ENCODE data around the gene PTK6. TPM values are rescaled to one million over a fixed set of nuclear protein-coding genes. Genes with fewer than 3 reads are reported as not detected.
A peak's percentile ranks its signal among the peaks of the same experiment; 100 is the strongest.

The PTK6 gene
- total and polyA plus RNA-seq, 2 of the 13 experiments (the other 11 are each of a cell fraction or from before 2014, with no cell fraction given), result 0.08 TPM; not detected in 1

DNA sequence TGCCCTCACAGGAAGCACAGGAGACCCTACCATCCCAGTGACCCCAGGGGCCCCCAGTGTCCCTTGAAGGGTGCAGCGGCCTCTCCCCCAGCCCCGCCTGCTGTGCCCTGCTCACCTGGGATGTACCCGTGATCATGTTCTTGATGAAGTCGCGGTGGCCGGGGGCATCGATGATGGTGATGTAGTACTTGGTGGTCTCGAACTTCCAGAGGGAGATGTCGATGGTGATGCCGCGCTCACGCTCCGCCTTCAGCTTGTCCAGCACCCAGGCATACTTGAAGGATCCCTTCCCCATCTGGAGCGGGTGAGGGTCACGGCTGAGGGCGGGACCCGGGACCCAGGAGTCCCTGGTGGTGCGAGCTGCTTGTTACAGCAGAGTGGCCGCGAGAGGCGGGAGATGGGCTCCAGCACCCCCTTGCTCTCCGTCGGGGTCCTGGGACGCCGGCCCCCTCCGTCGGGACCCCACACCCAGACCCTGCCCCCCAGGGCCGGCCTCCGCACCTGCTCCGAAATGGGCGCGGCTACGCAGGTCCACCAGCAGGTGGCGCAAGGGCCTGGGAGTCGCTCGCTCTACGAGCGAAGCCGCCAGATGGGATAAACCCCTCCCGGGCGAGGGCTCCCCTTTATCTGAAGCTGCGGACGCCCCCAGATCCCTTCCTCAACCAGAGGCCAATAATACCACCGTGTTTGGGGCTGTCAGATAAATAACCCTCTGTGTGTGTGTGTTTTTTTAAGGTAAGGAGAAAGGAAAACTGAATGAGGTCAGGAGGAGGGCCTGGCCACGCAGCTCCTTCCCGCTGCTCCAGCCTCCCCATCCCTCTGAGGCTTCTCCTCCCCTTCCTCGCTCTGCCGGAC is 41.2 kb downstream of the PTK6 start (continued):
- TF ChIP-seq KAT2B (IDR thresholded peaks at IDR 0.05; ENCODE audit: borderline replicate concordance, low read depth, low read length) (no peak), ZNF33B (CRISPR knock-in tag; IDR thresholded peaks at IDR 0.05) (no peak), ZNF567 (CRISPR knock-in tag; IDR thresholded peaks at IDR 0.05; ENCODE audit: borderline replicate concordance) (no peak), DPF2 (CRISPR knock-in tag; IDR thresholded peaks at IDR 0.05; ENCODE audit: borderline replicate concordance, low read depth) (no peak), SYNCRIP (IDR thresholded peaks at IDR 0.05; ENCODE audit: insufficient read depth, low read depth, low read length) (no peak), FLYWCH1 (CRISPR knock-in tag; IDR thresholded peaks at IDR 0.05) (no peak), REL (CRISPR knock-in tag; conservative IDR thresholded peaks at IDR 0.05) (no peak), ZNF431 (CRISPR knock-in tag; IDR thresholded peaks at IDR 0.05; ENCODE audit: borderline replicate concordance, low read depth) (no peak), BCL6 (CRISPR knock-in tag; IDR thresholded peaks at IDR 0.05) (no peak; the same call in 1 of the 2 replicates), CREM (IDR thresholded peaks at IDR 0.05) (no peak), CREM (CRISPR knock-in tag; IDR thresholded peaks at IDR 0.05) (no peak)
- TF ChIP-seq, protein P1, sequence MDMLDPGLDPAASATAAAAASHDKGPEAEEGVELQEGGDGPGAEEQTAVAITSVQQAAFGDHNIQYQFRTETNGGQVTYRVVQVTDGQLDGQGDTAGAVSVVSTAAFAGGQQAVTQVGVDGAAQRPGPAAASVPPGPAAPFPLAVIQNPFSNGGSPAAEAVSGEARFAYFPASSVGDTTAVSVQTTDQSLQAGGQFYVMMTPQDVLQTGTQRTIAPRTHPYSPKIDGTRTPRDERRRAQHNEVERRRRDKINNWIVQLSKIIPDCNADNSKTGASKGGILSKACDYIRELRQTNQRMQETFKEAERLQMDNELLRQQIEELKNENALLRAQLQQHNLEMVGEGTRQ (IDR thresholded peaks at IDR 0.05; ENCODE audit: low read depth, low read length), result no peak
- TF ChIP-seq, protein P1 (CRISPR knock-in tag; IDR thresholded peaks at IDR 0.05; ENCODE audit: borderline replicate concordance), result no peak
- TF ChIP-seq, protein P2, sequence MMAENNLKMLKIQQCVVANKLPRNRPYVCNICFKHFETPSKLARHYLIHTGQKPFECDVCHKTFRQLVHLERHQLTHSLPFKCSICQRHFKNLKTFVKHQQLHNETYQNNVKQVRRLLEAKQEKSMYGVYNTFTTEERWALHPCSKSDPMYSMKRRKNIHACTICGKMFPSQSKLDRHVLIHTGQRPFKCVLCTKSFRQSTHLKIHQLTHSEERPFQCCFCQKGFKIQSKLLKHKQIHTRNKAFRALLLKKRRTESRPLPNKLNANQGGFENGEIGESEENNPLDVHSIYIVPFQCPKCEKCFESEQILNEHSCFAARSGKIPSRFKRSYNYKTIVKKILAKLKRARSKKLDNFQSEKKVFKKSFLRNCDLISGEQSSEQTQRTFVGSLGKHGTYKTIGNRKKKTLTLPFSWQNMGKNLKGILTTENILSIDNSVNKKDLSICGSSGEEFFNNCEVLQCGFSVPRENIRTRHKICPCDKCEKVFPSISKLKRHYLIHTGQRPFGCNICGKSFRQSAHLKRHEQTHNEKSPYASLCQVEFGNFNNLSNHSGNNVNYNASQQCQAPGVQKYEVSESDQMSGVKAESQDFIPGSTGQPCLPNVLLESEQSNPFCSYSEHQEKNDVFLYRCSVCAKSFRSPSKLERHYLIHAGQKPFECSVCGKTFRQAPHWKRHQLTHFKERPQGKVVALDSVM (CRISPR knock-in tag; IDR thresholded peaks at IDR 0.05), result 0 out of 2 replicates have a peak, but pooled peaks have one; percentile 20
- TF ChIP-seq, protein P3, sequence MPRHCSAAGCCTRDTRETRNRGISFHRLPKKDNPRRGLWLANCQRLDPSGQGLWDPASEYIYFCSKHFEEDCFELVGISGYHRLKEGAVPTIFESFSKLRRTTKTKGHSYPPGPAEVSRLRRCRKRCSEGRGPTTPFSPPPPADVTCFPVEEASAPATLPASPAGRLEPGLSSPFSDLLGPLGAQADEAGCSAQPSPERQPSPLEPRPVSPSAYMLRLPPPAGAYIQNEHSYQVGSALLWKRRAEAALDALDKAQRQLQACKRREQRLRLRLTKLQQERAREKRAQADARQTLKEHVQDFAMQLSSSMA (CRISPR knock-in tag; IDR thresholded peaks at IDR 0.05), result 0 out of 2 replicates have a peak, but pooled peaks have one; percentile 49
- TF ChIP-seq, protein P4, sequence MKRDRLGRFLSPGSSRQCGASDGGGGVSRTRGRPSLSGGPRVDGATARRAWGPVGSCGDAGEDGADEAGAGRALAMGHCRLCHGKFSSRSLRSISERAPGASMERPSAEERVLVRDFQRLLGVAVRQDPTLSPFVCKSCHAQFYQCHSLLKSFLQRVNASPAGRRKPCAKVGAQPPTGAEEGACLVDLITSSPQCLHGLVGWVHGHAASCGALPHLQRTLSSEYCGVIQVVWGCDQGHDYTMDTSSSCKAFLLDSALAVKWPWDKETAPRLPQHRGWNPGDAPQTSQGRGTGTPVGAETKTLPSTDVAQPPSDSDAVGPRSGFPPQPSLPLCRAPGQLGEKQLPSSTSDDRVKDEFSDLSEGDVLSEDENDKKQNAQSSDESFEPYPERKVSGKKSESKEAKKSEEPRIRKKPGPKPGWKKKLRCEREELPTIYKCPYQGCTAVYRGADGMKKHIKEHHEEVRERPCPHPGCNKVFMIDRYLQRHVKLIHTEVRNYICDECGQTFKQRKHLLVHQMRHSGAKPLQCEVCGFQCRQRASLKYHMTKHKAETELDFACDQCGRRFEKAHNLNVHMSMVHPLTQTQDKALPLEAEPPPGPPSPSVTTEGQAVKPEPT (CRISPR knock-in tag; IDR thresholded peaks at IDR 0.05; ENCODE audit: low read depth), result peak; percentile 69
- TF ChIP-seq, protein P5, sequence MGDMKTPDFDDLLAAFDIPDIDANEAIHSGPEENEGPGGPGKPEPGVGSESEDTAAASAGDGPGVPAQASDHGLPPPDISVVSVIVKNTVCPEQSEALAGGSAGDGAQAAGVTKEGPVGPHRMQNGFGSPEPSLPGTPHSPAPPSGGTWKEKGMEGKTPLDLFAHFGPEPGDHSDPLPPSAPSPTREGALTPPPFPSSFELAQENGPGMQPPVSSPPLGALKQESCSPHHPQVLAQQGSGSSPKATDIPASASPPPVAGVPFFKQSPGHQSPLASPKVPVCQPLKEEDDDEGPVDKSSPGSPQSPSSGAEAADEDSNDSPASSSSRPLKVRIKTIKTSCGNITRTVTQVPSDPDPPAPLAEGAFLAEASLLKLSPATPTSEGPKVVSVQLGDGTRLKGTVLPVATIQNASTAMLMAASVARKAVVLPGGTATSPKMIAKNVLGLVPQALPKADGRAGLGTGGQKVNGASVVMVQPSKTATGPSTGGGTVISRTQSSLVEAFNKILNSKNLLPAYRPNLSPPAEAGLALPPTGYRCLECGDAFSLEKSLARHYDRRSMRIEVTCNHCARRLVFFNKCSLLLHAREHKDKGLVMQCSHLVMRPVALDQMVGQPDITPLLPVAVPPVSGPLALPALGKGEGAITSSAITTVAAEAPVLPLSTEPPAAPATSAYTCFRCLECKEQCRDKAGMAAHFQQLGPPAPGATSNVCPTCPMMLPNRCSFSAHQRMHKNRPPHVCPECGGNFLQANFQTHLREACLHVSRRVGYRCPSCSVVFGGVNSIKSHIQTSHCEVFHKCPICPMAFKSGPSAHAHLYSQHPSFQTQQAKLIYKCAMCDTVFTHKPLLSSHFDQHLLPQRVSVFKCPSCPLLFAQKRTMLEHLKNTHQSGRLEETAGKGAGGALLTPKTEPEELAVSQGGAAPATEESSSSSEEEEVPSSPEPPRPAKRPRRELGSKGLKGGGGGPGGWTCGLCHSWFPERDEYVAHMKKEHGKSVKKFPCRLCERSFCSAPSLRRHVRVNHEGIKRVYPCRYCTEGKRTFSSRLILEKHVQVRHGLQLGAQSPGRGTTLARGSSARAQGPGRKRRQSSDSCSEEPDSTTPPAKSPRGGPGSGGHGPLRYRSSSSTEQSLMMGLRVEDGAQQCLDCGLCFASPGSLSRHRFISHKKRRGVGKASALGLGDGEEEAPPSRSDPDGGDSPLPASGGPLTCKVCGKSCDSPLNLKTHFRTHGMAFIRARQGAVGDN (CRISPR knock-in tag; IDR thresholded peaks at IDR 0.05), result peak; percentile 49; the same call in 1 of the 2 replicates

All from HepG2 (cell line).